G401.6 (cell line): ENCODE data around the gene DNAJC2.

Experiments used
- FAIRE-seq: peaks from 2 replicates; lab custom pipeline; 2012; peaks lifted over from hg19 to GRCh38; lab: Jason Lieb, UNC

Gene DNAJC2, protein sequence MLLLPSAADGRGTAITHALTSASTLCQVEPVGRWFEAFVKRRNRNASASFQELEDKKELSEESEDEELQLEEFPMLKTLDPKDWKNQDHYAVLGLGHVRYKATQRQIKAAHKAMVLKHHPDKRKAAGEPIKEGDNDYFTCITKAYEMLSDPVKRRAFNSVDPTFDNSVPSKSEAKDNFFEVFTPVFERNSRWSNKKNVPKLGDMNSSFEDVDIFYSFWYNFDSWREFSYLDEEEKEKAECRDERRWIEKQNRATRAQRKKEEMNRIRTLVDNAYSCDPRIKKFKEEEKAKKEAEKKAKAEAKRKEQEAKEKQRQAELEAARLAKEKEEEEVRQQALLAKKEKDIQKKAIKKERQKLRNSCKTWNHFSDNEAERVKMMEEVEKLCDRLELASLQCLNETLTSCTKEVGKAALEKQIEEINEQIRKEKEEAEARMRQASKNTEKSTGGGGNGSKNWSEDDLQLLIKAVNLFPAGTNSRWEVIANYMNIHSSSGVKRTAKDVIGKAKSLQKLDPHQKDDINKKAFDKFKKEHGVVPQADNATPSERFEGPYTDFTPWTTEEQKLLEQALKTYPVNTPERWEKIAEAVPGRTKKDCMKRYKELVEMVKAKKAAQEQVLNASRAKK

GRCh38 chr7:103344453-103345149, at the start of gene DNAJC2:
Gene DNAJC2, minus strand, starts transcription at chr7:103344767. Its CDS starts 145 bp downstream, at chr7:103344622.
- FAIRE-seq, result peak; percentile 37

DNA sequence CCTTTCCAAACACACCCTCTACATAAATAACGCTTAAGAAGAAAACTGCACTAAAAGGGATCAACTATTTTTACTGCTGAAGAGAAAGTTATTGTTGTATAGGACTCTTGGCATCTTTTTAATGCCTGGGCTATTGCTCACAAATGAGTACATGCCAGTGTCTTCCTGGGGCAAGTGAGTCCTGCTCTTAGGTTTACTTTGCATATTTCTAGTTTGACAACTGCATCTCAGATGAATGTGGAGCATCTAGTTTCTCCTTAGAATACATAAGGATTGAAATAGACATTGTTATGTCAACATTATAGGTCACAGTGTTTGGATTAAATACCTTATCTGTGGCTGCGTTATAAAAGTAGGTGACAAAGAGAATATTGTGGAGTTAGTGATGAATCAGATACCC, 47.4 kb upstream of the DNAJC2 start:
- no peak for FAIRE-seq

GRCh38 chr7:103391150-103391549, 46.6 kb upstream of the DNAJC2 start:
- FAIRE-seq, result no peak

DNA sequence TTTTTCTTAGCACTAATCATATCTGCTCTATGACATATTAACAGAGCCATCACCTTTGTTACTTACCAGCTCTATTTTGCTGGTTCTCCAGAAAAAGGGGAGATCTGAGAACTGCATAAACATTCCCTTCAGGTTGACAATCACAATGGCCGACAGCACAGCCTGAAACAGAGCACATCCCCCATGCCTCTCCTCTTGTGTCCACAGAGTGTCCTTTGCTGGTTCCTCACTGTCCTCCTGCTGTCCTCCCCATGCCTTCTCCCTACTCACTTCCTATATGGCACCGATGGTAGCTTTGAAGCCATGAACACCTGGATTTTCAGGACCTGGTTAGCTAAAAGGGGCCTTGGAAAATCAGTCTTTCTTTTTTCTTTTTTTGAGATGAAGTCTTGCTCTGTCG, 44.7 kb upstream of the DNAJC2 start:
- no peak for FAIRE-seq

DNA sequence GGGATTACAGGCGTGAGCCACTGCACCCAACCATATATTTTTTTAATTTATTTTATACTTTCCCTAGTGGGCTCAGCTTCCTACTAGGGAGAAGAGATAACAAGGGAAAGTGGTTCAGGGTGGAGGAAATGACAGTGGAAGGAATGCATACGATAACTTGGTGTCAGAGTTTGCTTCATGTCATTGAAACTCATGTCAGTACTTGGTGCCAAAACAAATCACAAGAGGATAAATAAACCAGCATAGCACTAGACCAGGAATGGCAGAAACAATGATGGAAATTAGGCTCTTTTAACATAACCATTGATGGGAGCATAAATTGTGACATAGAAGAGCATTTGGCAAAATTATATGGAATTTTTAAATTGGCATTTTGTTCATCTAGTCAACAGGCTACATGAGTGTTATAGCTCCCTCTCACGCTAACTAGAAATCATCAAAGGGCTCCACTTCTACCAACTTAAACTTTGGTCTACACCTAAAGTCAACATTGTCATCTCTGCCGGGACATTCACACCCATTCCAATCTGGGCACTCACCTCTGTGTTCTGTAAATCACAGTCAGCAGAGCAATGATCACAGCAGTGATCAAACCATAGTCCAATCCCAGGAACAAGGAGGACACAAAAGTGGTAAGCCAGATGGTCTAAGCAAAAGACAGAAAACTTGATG, 44.0 kb upstream of the DNAJC2 start:
- FAIRE-seq, result no peak

DNA sequence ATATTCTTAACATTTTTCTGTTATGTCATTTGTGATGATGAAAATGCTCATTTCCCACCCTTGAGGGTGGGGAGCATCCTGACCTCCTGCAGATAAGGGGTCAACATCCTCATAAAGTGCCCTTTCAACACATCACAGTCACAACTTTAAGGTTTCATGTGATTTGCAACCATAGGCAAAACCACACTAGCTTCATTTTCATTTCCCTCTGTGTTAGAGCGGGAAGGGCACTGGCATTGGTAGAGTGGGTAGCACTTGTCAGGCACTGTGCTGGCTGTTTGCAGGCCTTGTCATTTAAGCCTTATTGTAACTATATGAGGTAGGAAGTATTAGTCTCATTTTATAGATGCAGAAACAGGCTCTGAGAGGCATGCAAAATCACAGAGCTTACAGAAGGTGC, 42.7 kb upstream of the DNAJC2 start:
- no peak for FAIRE-seq

DNA sequence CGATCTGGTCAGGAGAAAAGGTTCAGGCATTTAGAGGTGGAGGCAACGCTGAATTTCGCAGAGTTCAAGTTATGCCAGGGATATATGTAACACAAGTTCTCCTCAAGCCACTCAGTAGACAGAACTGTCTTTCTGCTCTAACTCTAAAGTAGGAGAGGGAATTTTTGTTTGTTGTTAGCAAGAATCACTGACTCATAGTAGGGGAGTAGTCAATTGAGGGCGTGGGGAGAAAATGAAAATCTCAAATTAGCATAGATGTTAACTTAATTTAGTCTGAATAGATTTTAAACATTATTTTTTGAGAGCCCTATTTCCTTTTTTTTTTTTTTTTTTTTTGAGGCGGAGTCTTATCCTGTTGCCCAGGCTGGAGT, 37.5 kb upstream of the DNAJC2 start:
- FAIRE-seq, result no peak

DNA sequence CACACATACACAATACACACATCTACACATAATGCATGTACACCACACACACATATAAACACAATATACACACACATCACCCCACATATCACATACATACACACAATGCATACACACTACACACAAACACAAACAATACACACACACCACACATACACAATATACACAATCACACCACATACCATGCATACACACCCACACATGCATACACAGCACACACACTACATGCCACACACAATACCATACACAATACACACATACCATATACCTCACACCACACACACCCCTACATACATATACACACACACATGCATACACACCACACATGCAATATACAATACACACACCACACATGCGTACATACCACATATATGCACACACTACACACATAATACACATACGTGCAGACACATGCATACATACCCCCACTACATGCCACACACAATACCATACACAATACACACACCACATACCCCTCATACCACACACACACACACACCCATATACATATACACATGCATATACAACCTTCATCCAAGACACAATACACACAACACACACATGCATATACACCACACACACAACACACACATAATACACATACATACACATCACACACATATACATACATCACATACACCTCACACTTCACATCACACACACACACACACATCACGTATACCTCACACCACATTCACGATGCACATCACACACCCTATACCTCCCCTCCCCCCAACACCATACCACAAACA, 36.9 kb upstream of the DNAJC2 start:
- FAIRE-seq, result no peak

- no peak for FAIRE-seq
Measured at GRCh38 chr7:103380395-103381191, 36.0 kb upstream of the DNAJC2 start.

GRCh38 chr7:103379270-103379975, 34.9 kb upstream of the DNAJC2 start:
- FAIRE-seq, result no peak

DNA sequence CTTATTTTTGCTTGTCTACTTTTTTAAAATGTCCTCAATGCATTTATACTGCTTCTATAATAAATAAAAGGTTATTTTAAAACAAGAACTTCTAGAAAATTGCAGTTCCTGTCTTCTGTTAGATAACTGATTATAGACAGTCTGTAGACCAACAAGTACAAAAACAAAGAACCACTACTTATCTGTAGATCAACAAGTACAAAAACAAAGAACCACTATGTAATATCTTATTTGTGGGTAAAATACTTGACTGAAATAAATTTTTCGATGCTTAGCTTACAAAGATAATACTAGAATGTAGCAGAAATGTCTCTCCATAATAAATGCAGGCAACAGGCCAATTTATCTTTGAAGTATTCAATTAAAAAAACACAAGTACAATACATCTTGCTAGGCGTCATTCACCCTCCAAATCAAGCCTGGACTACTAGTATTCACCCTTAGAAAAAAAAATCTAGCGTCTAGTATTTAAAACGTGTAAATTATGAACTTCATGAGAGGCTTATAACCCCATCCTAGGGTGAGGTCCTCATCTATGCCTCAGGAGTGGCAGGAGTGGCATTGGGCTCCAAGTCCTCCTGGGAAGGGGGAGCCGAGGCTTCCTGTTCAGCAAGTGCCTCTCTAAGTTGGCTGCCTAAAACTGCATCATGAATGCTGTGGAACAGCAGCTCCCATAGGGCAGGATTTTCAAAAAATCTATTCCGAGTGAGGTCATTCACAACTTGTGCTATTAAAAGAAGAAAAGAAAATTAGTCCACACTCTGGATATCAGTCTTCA, 29.5 kb upstream of the DNAJC2 start:
- no peak for FAIRE-seq

DNA sequence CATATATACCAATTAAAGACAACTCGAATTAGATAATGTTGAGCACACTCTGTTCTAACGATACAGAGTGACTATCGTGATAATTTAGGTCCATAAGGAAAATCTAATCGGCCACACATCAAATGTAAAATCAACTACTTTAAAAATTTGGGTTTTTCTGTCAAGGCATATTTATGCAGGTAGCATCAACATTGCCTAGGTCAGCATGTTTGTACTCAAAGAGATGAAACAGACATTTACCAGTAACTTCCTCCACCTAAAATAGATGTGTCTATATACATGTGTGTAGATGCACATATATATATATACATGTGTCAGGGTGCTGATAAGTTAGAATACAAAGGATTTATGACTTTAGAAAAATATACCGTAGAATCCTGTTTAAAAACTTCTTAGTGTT, 24.9 kb upstream of the DNAJC2 start:
- FAIRE-seq, result no peak

GRCh38 chr7:103349805-103350204, 5.2 kb upstream of the DNAJC2 start:
- FAIRE-seq, result no peak

DNA sequence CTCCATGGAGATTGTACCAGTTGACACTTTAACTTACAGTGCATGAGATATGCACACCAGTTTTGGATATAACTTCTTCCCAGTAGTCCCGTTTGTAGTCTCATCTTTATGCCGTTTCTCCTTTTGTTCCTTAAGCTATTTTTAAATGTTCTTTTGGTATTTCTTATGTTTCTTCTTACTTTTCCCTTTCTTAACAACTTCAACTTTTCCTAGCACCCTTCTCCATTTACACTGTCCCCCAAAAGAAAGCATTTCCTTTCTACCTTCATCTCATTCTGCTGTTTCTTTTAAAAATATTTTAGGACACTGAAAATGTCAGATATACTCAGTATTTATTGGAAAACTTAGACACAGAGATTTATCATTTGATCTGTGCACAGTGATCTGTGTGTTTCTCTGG, 4.4 kb upstream of the DNAJC2 start:
- FAIRE-seq, result no peak

DNA sequence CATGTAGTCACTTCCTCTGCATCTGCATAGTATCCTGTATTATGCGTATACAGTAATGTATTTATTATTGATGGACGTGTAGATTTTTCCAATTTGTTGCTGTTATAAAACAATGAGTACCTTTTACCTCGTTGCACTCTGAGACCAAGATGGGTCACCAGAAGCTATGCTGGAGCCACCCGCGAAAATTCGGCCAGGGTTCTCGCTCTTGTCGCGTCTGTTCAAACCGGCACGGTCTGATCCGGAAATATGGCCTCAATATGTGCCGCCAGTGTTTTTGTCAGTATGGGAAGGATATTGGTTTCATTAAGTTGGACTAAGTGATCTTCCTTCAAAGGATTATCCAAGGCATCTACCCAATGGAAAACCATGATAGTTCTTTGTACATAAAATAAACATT, 3.9 kb upstream of the DNAJC2 start:
- no peak for FAIRE-seq

DNA sequence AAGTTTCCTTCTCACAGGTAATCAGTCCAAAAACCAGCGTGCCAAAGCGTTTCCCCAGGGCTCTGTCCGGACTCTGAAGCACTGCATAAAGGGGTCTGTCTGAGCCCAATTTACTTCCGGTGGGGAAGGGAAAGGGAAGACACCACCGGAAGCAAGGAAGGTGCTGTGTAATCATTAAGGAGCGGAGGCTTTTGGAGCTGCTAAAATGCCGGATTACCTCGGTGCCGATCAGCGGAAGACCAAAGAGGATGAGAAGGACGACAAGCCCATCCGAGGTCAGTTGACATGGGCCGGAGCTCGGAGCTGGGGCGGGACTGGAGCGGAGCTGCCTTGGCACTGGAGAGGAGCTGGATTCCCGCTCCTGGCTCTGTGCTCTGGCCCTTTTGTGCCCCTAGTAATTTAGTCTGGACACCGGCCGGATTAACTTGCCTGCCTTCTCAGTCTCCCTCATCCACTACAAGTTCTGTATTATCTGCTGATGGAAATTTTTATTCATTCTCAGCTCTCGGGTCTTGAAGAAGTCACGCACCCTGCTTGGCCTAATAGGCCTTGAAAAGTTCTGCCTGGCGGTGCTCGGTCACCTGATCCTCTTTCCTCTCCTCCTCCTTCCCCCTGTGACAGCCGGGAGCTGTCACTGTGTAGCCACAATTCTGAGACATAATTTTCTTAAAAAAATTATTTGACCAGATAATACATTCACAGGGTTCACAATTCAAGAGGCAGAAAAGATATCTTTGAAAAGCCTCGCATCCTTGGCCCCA, 3.1 kb upstream of the DNAJC2 start, which contains the start of gene PSMC2:
Gene PSMC2, plus strand, starts transcription at position 137 of the 761 bp plus-strand sequence. Its CDS starts 69 bp downstream, at position 206.
- FAIRE-seq, result peak; percentile 50

DNA sequence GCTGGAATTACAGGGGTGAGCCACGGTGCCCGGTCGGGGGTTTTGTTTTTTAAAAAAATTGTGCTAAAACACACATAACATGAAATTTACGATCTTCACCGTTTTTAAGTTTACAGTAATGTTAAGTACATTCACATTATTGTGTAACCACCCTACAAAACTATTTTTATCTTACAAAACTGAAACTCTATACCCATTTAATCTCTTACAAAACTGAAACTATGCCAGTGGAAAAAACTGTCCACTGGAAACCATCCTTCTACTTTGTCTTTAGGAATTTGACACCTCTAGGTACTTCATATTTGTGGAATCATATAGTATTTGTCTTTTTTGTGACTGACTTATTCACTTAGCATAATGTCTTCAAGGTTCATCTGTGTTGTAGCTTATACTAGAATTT, 1.8 kb upstream of the DNAJC2 start:
- no peak for FAIRE-seq

- no peak for FAIRE-seq
Measured at GRCh38 chr7:103343758-103344452, 662 bp downstream of the DNAJC2 start.
